ENCODE measurements around the gene WRNIP1. TPM values are rescaled to one million over a fixed set of nuclear protein-coding genes. Genes with fewer than 3 reads are reported as not detected.

WRNIP1 gene
- total and polyA plus RNA-seq, 12 donors = 27.7 to 82.2 (median 53.8) TPM

DNA sequence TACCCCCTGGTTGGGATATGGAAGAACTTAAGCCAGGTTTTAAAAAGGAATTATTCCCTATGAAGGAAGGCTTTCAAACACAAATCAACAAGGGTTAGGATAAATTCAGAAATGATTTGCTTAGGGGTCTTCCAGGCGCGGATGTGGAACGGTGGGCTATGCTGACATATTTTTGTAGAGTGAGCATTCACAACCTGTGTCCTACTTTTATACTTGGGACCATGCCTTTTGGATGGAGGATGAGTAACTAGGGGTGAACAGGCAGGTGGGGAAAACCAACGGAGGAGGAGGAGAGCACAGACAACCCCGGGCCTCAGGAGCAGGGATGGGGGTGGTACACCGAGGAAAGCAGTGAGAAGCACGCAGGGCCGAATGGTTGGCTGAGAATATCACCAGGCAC lies 20.4 kb upstream of the WRNIP1 start:
- H3K4me3 ChIP-seq = no peak overlapping the region
- no peaks in the 10 kb centered on the region for H3K9me3 ChIP-seq (replicated peaks in 1 of 3)
- no peaks in the 10 kb centered on the region for H3K36me3 ChIP-seq (replicated peaks in 1 of 2)
- no peak for TF ChIP-seq POLR2A (IDR thresholded peaks at IDR 0.05)
- TF ChIP-seq, protein P1, sequence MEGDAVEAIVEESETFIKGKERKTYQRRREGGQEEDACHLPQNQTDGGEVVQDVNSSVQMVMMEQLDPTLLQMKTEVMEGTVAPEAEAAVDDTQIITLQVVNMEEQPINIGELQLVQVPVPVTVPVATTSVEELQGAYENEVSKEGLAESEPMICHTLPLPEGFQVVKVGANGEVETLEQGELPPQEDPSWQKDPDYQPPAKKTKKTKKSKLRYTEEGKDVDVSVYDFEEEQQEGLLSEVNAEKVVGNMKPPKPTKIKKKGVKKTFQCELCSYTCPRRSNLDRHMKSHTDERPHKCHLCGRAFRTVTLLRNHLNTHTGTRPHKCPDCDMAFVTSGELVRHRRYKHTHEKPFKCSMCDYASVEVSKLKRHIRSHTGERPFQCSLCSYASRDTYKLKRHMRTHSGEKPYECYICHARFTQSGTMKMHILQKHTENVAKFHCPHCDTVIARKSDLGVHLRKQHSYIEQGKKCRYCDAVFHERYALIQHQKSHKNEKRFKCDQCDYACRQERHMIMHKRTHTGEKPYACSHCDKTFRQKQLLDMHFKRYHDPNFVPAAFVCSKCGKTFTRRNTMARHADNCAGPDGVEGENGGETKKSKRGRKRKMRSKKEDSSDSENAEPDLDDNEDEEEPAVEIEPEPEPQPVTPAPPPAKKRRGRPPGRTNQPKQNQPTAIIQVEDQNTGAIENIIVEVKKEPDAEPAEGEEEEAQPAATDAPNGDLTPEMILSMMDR (IDR thresholded peaks at IDR 0.05) = no peak
- DNase-seq = no peak
- H3K4me1 ChIP-seq (replicated peaks in 1 of 2) = peaks cover 0 to under 1% of the 10 kb centered on the region in 2 donors
- H3K27ac ChIP-seq = no peak overlapping the region
- intact Hi-C loops (cut with DNase I) = no loop called here
- H3K27me3 ChIP-seq = no peaks in the 10 kb centered on the region
- WGBS, 4 donors = 93 to 98% (median 94%) methylated on average over 8 of the region's 8 CpGs

GRCh38 chr6:2745246-2745645 lies 19.9 kb upstream of the WRNIP1 start:
- intact Hi-C loops (cut with DNase I) = no loop called here
- Histone ChIP-seq H3K27ac (no peak overlapping the region), H3K4me1 (replicated peaks in 1 of 2) (peaks cover 0 to 5% of the 10 kb centered on the region in 2 donors), H3K27me3 (no peaks in the 10 kb centered on the region), H3K36me3 (replicated peaks in 1 of 2) (no peaks in the 10 kb centered on the region), H3K4me3 (no peak overlapping the region), H3K9me3 (replicated peaks in 1 of 3) (no peaks in the 10 kb centered on the region)
- TF ChIP-seq, protein P1 (IDR thresholded peaks at IDR 0.05) = no peak
- TF ChIP-seq POLR2A (IDR thresholded peaks at IDR 0.05) = no peak
- DNase-seq = no peak
- WGBS, 4 donors = 91 to 95% (median 93%) methylated on average over 4 of the region's 4 CpGs

DNA sequence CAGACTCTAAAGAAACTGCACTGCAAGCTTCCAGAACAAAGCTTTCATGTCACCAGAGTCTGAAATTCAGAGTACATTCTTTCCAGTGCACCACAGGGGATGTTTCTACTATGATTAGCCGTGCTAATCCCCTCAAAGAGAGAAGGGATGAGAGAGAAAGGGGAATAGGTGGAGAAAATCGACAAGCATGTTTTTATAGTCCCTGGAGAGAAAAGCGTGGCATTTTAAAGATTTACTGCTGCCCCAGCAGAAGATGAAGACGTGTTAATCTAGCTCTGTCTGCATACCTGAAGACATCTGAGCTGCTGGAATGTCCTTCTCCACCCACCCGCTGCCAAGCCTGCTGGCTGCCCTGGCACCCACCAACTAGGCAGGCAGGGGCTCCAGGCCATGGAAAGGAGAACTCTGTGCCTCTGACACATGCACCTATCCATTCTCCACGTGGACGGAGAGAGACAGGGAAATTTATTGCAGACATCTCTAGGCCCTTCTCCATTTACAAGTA lies 18.6 kb upstream of the WRNIP1 start:
- no peaks in the 10 kb centered on the region for H3K9me3 ChIP-seq (replicated peaks in 1 of 3)
- WGBS, 4 donors = 79 to 85% (median 83%) methylated on average over 7 of the region's 7 CpGs
- H3K4me3 ChIP-seq = no peak overlapping the region
- intact Hi-C loops (cut with DNase I) = no loop called here
- no peaks in the 10 kb centered on the region for H3K36me3 ChIP-seq (replicated peaks in 1 of 2)
- no peaks in the 10 kb centered on the region for H3K27me3 ChIP-seq
- TF ChIP-seq, protein P1 (IDR thresholded peaks at IDR 0.05) = no peak
- no peak for TF ChIP-seq POLR2A (IDR thresholded peaks at IDR 0.05)
- peaks cover 0 to 6% of the 10 kb centered on the region in 2 donors for H3K4me1 ChIP-seq (replicated peaks in 1 of 2)
- no peak overlapping the region for H3K27ac ChIP-seq
- no peak for DNase-seq

DNA sequence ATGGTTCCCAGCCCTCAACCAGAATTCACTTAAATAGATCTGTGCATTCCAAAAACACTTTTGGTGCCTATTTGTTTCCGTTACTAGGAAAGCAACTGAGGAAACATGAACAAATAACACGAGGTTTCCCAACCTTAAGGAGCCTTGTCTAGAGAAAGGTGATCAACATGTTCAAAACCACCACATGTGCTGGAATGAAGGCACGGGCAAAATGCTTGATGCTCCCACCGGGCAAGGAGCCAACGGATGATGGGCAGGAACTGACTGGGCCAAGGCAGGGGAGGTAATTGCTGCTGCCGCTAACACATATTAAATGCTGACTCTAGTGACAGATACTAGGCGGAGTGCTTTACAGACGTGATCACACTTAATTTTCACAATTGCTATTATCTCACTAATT lies 17.0 kb upstream of the WRNIP1 start:
- H3K27me3 ChIP-seq = no peaks in the 10 kb centered on the region
- peaks cover 0 to 6% of the 10 kb centered on the region in 2 donors for H3K4me1 ChIP-seq (replicated peaks in 1 of 2)
- intact Hi-C loops (cut with DNase I) = no loop called here
- H3K4me3 ChIP-seq = no peak overlapping the region
- H3K9me3 ChIP-seq (replicated peaks in 1 of 3) = no peaks in the 10 kb centered on the region
- WGBS, 4 donors = 82 to 92% (median 85%) methylated on average over 8 of the region's 8 CpGs
- DNase-seq = no peak
- TF ChIP-seq, protein P1 (IDR thresholded peaks at IDR 0.05) = no peak
- no peak for TF ChIP-seq POLR2A (IDR thresholded peaks at IDR 0.05)
- H3K27ac ChIP-seq = no peak overlapping the region
- H3K36me3 ChIP-seq (replicated peaks in 1 of 2) = no peaks in the 10 kb centered on the region
